ENCODE results near the gene TMX3. TPM values are rescaled to one million over a fixed set of nuclear protein-coding genes. Genes with fewer than 3 reads are reported as not detected.

The TMX3 gene
- total RNA-seq, 1 experiment from 2014 or later, result 33.3 TPM

- TF ChIP-seq PRDM15 (CRISPR knock-in tag; IDR thresholded peaks at IDR 0.05) (no peak), AR (CRISPR knock-in tag; IDR thresholded peaks at IDR 0.05) (no peak), MYBL2 (CRISPR knock-in tag; IDR thresholded peaks at IDR 0.05) (no peak), ZNF416 (CRISPR knock-in tag; IDR thresholded peaks at IDR 0.05) (no peak), MLX (CRISPR knock-in tag; IDR thresholded peaks at IDR 0.05) (no peak), FOXP1 (CRISPR knock-in tag; IDR thresholded peaks at IDR 0.05; ENCODE audit: borderline replicate concordance) (no peak), ESRRA (CRISPR knock-in tag; IDR thresholded peaks at IDR 0.05; ENCODE audit: borderline replicate concordance) (no peak), ZNF317 (CRISPR knock-in tag; IDR thresholded peaks at IDR 0.05; ENCODE audit: borderline replicate concordance, low read depth) (no peak), CBFB (CRISPR knock-in tag; IDR thresholded peaks at IDR 0.05; ENCODE audit: low read depth) (no peak), ETV6 (CRISPR knock-in tag; IDR thresholded peaks at IDR 0.05) (no peak), FOXK1 (CRISPR knock-in tag; IDR thresholded peaks at IDR 0.05) (no peak), RORB (CRISPR knock-in tag; IDR thresholded peaks at IDR 0.05) (no peak), TEAD1 (CRISPR knock-in tag; IDR thresholded peaks at IDR 0.05) (no peak), ZNF425 (CRISPR knock-in tag; conservative IDR thresholded peaks at IDR 0.05) (no peak), SMAD3 (CRISPR knock-in tag; IDR thresholded peaks at IDR 0.05; ENCODE audit: borderline replicate concordance) (no peak)
- Mint-ChIP-seq H3K9me3 (no peaks in the 10 kb centered on the region), H3K4me3 (no peak overlapping the region), H3K27ac (no peak overlapping the region), H3K27me3 (ENCODE audit: low read depth) (no peaks in the 10 kb centered on the region), H3K4me1 (peaks cover 4% of the 10 kb centered on the region; the same call in 1 of the 2 replicates), H3K36me3 (no peaks in the 10 kb centered on the region)
- ATAC-seq, result no peak
- no peak for DNase-seq (ENCODE audit: low spot score)
- ChIA-PET POLR2A (interaction anchor here (0.6 kb wide), 1 partner anchor 543 kb away, joined by 3 read pairs; no protein-coding TSS in a partner anchor), CTCF (no interaction called here)
These were observed 23.7 kb upstream of the TMX3 start for GRCh38 chr18:68738564-68738963.

GRCh38 chr18:68735483-68736343 is 20.8 kb upstream of the TMX3 start:
- H3K27me3 Mint-ChIP-seq (ENCODE audit: low read depth), result no peaks in the 10 kb centered on the region

More at GRCh38 chr18:68735483-68736343, 20.8 kb upstream of the TMX3 start:
- no peak for DNase-seq (ENCODE audit: low spot score)
- CTCF ChIA-PET, result no interaction called here
- no peaks in the 10 kb centered on the region for H3K36me3 Mint-ChIP-seq
- POLR2A ChIA-PET, result no interaction called here
- peaks cover 4% of the 10 kb centered on the region; the same call in 1 of the 2 replicates for H3K4me1 Mint-ChIP-seq
- H3K4me3 Mint-ChIP-seq, result no peak overlapping the region
- no peaks in the 10 kb centered on the region for H3K9me3 Mint-ChIP-seq
- TF ChIP-seq ZNF423 (CRISPR knock-in tag; IDR thresholded peaks at IDR 0.05), result no peak
- peak; percentile 22; the same call in 1 of the 2 replicates for TF ChIP-seq CTCF (IDR thresholded peaks at IDR 0.05)
- ATAC-seq, result peak; percentile 79
- H3K27ac Mint-ChIP-seq, result no peak overlapping the region
